MCF 10A (cell line): ENCODE measurements around the gene PITPNM3. TPM values are rescaled to one million over a fixed set of nuclear protein-coding genes. Genes with fewer than 3 reads are reported as not detected.

ENCODE experiments used
- BruUV-seq: library from RNA; stranded (reverse); fragments of 400-500 nt; replicated peaks from 2 replicates; lab custom pipeline; 2021; lab: Mats Ljungman, UMichigan
- CTCF ChIA-PET: fragments of 300-600 bp; sonication (Branson Sonifier 250); formaldehyde crosslinking; extraction: SDS; loops from one replicate; lab custom pipeline; 2021; ENCODE audit warnings: antibody characterized with exemption, inconsistent platforms; lab: Yijun Ruan, JAX
- POLR2A ChIA-PET: fragments of 300-600, 350-650 bp; sonication (Branson Sonifier 250); formaldehyde crosslinking; extraction: SDS; loops from one replicate; lab custom pipeline; 2020; ENCODE audit warnings: antibody characterized with exemption, inconsistent platforms; lab: Yijun Ruan, JAX
- DNase-seq: peaks from one replicate; pipeline ENCODE4 v3.0.0-alpha.2; 2018; ENCODE audit not compliant: unreplicated experiment
- H3K27ac Mint-ChIP-seq: one replicate; pipeline ENCODE4 v1.8.0; 2022; ENCODE audit warnings: mild to moderate bottlenecking, low read depth, mixed read lengths; ENCODE audit not compliant: unreplicated experiment
- H3K27me3 Mint-ChIP-seq: one replicate; pipeline ENCODE4 v1.8.0; 2022; ENCODE audit warnings: mixed read lengths; ENCODE audit not compliant: insufficient read depth, unreplicated experiment
- H3K36me3 Mint-ChIP-seq: one replicate; pipeline ENCODE4 v1.8.0; 2022; ENCODE audit warnings: mild to moderate bottlenecking, moderate library complexity, mixed read lengths; ENCODE audit not compliant: insufficient read depth, unreplicated experiment
- H3K4me1 Mint-ChIP-seq: one replicate; pipeline ENCODE4 v1.8.0; 2022; ENCODE audit warnings: mixed read lengths; ENCODE audit not compliant: insufficient read depth, unreplicated experiment
- H3K4me3 Mint-ChIP-seq: one replicate; pipeline ENCODE4 v1.8.0; 2022; ENCODE audit warnings: mild to moderate bottlenecking, moderate library complexity, mixed read lengths; ENCODE audit not compliant: unreplicated experiment
- H3K9me3 Mint-ChIP-seq: one replicate; pipeline ENCODE4 v1.8.0; 2022; ENCODE audit warnings: mixed read lengths; ENCODE audit not compliant: unreplicated experiment
- intact Hi-C: fragments of 100-400 bp; cut with micrococcal nuclease; formaldehyde crosslinking; loops from 2 replicates; pipeline ENCODE4 v1.14.1; 2022
- total RNA-seq: library from RNA; stranded (reverse); gene quantifications from 2 replicates; pipeline ENCODE4 v1.2.3, GENCODE V29; 2022
- TF ChIP-seq, protein P1 (sequence below): fragments of 200-600 bp; IDR thresholded peaks from one replicate; pipeline ENCODE4 v1.8.0; 2022; ENCODE audit warnings: antibody characterized with exemption, mild to moderate bottlenecking; ENCODE audit not compliant: unreplicated experiment

PITPNM3 gene
- total RNA-seq, 1 experiment from 2014 or later = 22.8 TPM

DNA sequence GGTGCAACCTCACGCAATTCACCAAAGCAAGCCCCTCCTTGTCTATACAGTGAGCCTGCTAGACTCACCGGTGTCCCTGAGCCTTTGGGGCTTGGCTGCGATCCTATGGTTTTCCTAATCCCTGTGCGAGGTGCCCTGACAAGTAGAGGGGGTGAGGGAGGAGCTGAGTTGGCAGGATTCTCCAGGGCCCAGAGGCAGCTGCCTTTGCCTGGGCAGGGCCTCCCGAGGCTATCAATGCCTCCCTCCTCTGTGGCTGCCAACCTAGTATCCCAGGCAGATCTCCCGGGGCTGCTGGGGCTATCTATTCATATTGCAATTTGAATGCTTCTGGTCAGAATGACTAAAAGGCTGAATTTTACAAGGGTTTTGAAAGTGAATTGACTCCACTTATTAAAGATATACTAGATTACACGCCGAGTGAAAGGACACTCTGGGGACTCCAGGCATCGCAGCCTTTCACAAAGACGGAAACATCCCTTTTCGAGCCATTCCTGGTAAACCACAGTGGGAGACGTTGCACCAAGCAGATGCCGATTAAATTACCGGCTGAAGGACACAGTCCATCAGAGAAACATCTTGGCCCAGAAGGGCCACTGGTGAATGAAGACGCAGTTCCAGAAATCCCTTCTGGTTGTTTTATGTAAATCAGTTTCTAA lies 11.3 kb upstream of the PITPNM3 start:
- H3K9me3 Mint-ChIP-seq = no peaks in the 10 kb centered on the region
- CTCF ChIA-PET = interaction anchor here (1.3 kb wide), 1 partner anchor 12 kb away, joined by 5 read pairs; no protein-coding TSS in a partner anchor
- no peak overlapping the region for H3K4me3 Mint-ChIP-seq
- BruUV-seq = TSS peak; percentile 42
- H3K4me1 Mint-ChIP-seq = peaks cover 23% of the 10 kb centered on the region
- POLR2A ChIA-PET = interaction anchor here (0.5 to 3.3 kb wide), 19 partner anchors 8 to 1286 kb away, joined by 3 to 19 read pairs (median 5); partner anchors contain the start of genes KIAA0753, RNASEK and TXNDC17
- H3K36me3 Mint-ChIP-seq = no peaks in the 10 kb centered on the region
- TF ChIP-seq, protein P1, sequence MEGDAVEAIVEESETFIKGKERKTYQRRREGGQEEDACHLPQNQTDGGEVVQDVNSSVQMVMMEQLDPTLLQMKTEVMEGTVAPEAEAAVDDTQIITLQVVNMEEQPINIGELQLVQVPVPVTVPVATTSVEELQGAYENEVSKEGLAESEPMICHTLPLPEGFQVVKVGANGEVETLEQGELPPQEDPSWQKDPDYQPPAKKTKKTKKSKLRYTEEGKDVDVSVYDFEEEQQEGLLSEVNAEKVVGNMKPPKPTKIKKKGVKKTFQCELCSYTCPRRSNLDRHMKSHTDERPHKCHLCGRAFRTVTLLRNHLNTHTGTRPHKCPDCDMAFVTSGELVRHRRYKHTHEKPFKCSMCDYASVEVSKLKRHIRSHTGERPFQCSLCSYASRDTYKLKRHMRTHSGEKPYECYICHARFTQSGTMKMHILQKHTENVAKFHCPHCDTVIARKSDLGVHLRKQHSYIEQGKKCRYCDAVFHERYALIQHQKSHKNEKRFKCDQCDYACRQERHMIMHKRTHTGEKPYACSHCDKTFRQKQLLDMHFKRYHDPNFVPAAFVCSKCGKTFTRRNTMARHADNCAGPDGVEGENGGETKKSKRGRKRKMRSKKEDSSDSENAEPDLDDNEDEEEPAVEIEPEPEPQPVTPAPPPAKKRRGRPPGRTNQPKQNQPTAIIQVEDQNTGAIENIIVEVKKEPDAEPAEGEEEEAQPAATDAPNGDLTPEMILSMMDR = no peak
- intact Hi-C loops = no loop called here
- DNase-seq = peak; percentile 95
- peak overlapping the region; percentile 63 for H3K27ac Mint-ChIP-seq
- H3K27me3 Mint-ChIP-seq = no peaks in the 10 kb centered on the region

DNA sequence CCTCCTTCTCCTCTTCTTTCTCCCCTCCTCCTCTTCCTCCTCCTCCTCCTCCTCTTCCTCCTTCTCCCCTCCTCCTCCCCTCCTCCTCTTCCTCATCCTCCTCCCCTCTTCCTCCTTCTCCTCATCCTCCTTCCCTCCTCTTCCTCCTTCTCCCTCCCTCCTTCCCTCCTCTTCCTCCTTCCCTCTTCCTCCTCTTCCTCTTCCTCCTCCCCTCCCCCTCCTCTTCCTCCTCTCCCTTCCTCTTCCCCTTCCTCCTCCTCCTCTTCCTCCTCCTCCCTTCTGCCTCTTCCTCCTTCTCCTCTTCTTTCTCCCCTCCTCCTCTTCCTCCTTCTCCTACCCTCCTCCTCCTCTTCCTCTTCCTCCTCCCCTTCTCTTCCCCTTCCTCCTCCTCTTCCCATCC lies 5.1 kb upstream of the PITPNM3 start:
- POLR2A ChIA-PET = no interaction called here
- peaks cover 10% of the 10 kb centered on the region for H3K4me1 Mint-ChIP-seq
- H3K27me3 Mint-ChIP-seq = no peaks in the 10 kb centered on the region
- H3K9me3 Mint-ChIP-seq = peaks cover 10% of the 10 kb centered on the region
- CTCF ChIA-PET = no interaction called here
- H3K27ac Mint-ChIP-seq = no peak overlapping the region
- BruUV-seq = no TSS peak
- H3K36me3 Mint-ChIP-seq = no peaks in the 10 kb centered on the region
- H3K4me3 Mint-ChIP-seq = no peak overlapping the region
- intact Hi-C loops = no loop called here
- TF ChIP-seq, protein P1 = no peak
- no peak for DNase-seq

DNA sequence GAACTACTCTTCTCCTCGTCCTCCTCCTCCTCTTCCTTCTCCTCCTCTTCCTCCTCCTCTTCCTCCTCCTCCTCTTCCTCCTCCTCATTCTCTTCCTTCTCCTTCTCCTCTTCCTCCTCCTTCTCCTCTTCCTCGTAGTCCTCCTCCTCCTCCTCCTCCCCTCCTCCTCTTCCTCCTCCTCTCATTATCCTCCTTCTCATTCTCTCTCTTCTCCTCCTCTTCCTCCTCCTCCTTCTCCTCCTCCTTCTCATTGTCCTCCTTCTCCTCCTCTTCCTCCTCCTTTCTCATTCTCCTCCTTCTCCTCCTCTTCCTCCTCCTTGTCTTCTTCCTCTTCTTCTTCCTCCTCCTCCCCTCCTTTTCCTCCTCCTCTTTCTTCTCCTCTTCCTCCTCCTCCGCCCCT lies 4.1 kb upstream of the PITPNM3 start:
- Mint-ChIP-seq H3K4me3 (no peak overlapping the region), H3K27me3 (no peaks in the 10 kb centered on the region), H3K36me3 (no peaks in the 10 kb centered on the region), H3K4me1 (peaks cover 10% of the 10 kb centered on the region), H3K9me3 (peaks cover 10% of the 10 kb centered on the region), H3K27ac (no peak overlapping the region)
- intact Hi-C loops = no loop called here
- POLR2A ChIA-PET = no interaction called here
- DNase-seq = no peak
- TF ChIP-seq, protein P1 = no peak
- CTCF ChIA-PET = interaction anchor here (1.5 kb wide), 1 partner anchor 88 kb away, joined by 12 read pairs; no protein-coding TSS in a partner anchor
- no TSS peak for BruUV-seq

DNA sequence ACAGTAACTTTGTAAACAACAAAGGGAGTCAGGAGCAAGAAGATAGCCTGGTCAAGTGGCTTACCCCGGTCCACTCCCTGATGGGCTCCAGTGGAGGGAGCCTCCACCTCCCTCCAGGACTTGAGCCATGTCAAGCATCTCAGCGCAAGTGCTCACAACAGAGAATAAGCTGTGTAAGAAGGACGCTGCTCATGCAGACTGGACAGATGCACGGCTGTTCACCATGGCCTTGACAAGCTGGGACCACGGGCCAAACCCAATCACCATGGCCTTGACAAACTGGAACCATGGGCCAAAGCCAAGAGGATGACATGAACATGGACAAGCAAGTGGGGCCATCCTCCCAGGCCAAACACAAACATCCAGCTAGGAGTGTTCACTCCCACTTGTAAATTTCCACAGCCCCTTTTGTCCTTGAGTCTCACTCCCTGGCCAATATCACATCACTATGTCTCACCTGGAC lies 3.4 kb upstream of the PITPNM3 start:
- Mint-ChIP-seq H3K4me1 (peaks cover 14% of the 10 kb centered on the region), H3K27me3 (no peaks in the 10 kb centered on the region), H3K36me3 (no peaks in the 10 kb centered on the region), H3K4me3 (no peak overlapping the region), H3K27ac (no peak overlapping the region), H3K9me3 (peaks cover 10% of the 10 kb centered on the region)
- DNase-seq = no peak
- ChIA-PET CTCF (interaction anchor here (1.5 kb wide), 1 partner anchor 87 kb away, joined by 12 read pairs; no protein-coding TSS in a partner anchor), POLR2A (interaction anchor here (0.6 to 1.0 kb wide), 3 partner anchors 8 to 32 kb away, joined by 3 read pairs; no protein-coding TSS in a partner anchor)
- BruUV-seq = no TSS peak
- TF ChIP-seq, protein P1 = no peak
- intact Hi-C loops = no loop called here
